Kidney capillary endothelial cell (primary cell): ENCODE data around the gene KYNU.
"Not testable (repeated sequence)": the region's sequence is repeated elsewhere in the genome, so short reads cannot be mapped to it uniquely, and the experiment has no call there.

ENCODE experiments used
- DNase-seq: peaks from one replicate; pipeline ENCODE4 v3.0.0-alpha.2; 2018; ENCODE audit warnings: low spot score

Gene KYNU

DNA sequence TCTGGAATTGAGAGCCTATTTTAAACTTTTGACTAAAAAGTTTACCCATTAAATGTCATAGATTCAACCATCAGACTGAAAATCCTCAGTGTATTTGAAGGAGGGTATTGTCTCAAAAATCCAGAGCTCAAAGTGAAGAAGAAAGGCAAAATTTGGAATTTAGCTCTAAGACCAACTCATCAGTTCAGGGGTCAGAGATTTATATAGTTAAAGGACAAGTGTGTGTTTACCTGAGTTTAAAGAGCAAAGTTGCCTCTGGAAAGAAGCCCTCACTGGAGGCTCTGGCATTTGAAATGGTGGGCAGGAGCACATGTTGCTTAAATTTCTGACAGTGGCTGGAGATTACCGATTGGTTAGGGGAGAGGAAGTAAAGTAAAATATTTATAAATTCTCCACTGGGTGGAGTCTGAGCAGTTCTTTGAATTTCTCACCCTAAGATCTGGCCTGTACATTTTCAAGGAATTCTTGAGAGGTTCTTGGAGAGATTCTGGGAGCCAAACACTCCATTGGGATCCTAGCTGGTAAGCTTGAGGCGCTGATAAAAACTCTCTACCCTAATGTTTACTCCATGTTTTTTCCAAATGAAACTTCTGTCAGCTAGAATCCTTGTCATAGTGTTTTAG is at the start of gene KYNU:
KYNU (plus strand) TSS at position 449 of the 623 bp plus-strand sequence. CDS start 7,704 bp downstream, outside the sequence.
- no peak for DNase-seq

DNA sequence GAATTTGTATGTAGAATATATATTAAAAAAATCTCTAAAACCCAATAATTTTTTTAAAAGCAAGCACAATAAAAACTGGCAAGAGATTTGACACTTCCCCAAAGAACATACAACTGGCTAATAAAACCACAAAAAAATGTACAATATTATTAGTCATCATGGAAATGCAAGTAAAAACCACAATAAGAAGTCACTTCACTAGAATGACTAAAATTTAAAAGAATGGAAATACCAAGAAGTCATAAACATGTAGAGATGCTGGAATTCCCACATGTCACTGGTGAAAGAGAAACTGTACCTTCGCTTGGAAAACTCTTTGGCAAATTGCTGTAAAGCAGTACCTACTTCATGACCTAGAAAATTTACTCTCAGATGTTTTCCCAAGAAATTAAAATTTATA is 43.4 kb upstream of the KYNU start:
- DNase-seq = peak; percentile 19

DNA sequence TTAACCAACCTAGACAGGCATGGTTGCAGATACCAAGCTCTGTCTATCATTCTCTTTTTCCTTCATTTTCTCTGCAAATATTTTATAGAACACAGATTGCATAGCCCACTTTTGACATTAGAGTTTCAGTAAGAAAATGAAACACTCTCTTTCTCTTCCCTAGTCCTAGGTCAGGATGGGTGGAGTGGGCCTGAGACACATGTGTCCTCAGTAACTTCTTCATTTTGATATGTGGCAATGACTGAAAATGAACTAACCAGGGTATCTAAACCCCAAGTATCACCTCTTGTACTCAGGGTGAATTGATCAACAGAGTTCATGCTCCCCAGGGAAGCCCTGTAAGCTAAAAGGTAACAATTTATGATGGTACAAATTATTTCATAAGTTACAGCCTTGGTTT is 37.0 kb upstream of the KYNU start:
- no peak for DNase-seq

DNA sequence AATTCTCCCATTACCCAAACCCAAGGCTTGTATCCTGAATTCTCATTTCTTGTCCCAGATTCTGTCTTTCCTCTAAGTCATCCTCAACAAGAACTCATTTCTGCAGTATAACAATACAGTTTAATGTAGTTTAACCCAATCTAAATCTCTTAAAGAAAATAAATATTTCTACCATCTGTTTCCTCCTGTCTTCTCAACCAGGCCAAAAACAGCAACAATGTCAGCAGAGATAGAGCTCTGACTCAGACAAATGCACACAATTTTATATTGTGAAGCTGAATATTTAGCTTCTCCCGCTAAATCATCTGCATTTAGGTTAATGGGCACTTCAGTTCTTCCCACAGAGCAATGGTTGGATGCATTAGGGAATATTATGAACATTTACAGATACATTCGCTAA is 35.7 kb upstream of the KYNU start:
- DNase-seq = peak; percentile 28

DNA sequence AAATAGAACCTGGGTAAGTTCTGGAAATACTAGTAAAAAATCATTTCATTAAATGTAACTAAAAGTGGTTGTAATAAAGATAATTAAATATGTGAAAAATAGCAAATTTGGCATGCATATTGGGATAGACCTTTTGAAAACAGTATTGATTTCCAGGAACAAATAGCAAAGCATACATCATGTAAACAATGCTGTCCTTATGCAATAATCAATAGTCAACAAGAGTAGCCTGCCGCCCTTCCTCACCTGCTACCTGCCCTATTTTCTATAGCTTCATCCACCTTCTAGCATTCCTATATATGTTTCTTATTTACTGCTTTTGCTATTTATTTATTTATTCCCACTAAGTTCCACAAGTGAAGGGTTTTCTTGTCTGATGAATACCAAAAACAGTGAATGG is 35.1 kb upstream of the KYNU start:
- no peak for DNase-seq

DNA sequence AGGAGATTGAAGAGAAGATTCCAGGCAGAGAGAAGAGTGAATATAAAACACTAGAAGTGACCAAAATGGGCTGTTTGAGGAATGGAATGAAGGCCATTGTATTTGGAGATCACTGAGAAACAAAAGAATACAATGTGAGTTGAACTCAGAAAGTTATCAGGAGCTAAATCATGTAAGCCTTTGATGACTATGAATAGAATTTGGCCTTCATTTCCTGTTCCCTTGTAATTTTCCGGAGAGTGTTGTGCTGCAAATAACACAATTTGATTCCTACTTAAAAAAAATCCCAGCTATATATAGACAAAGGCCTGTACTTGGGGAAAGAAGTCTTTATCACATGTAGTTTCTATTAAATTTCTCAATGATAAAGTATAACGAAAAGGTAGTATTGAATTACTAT is 33.7 kb upstream of the KYNU start:
- DNase-seq = peak; percentile 21

DNA sequence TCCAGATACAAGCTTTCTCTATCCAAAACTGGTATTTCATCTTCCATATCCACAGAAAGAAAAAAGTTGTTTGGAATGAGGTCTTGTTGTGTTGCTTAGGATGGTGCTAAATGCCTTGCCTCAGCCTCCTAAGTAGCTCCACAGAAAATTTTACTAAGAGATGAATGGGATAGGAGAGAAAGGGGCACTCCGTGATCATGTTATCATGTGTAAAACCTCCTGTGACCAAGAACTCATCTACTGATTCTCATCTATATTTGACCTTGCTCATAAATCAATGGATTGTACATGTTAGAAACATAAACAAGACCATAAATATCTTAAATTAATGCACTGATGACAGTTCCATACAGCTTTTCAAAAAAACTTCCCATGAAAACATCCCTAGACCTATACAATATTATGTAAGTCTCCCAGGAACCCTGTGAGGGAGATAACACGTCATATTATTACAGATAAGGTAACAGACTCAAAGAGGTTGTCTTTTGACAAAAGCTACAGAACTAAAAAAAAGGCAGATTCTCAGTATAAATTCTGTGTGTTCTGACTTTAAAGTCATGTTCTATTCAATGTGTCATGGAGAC is 29.3 kb upstream of the KYNU start:
- no peak for DNase-seq

DNA sequence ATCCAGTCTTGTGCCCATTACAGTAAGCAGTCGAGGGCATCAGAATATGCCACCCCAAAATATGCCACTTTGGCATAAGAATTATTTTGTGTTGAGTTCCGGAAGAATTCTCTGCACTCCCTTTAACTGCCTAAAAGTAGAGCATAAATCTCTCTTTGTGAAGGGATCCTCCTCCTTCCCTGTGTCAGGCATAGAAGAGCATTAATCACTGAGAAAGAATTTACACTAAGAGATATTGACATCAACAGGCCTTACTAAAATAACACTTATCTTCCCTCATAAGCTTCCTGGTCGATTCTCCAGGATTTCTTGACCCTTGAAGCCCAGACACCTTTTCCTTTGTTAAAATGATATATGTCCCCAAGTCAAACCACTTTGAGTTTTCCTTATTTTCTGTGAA is 27.6 kb upstream of the KYNU start:
- no peak for DNase-seq

DNA sequence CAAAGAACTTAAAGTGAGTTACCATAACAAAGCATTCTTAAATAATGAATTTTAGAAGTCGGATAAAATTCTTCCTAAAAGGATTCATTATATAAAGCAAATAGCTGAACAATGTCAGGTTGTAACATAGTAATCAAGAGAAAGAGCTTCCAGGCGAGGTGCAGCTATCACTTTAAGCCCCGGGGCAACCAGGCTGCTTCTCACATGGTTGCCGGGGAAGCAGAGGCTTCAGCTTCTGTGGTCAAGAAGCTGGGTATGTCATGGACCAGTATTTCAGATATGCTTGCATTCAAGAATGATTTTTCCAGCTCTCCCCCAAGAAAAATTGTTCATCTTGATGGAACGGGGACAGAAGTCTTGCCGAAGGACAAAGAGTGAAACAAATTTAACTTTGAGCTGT is 23.6 kb upstream of the KYNU start:
- no peak for DNase-seq

DNA sequence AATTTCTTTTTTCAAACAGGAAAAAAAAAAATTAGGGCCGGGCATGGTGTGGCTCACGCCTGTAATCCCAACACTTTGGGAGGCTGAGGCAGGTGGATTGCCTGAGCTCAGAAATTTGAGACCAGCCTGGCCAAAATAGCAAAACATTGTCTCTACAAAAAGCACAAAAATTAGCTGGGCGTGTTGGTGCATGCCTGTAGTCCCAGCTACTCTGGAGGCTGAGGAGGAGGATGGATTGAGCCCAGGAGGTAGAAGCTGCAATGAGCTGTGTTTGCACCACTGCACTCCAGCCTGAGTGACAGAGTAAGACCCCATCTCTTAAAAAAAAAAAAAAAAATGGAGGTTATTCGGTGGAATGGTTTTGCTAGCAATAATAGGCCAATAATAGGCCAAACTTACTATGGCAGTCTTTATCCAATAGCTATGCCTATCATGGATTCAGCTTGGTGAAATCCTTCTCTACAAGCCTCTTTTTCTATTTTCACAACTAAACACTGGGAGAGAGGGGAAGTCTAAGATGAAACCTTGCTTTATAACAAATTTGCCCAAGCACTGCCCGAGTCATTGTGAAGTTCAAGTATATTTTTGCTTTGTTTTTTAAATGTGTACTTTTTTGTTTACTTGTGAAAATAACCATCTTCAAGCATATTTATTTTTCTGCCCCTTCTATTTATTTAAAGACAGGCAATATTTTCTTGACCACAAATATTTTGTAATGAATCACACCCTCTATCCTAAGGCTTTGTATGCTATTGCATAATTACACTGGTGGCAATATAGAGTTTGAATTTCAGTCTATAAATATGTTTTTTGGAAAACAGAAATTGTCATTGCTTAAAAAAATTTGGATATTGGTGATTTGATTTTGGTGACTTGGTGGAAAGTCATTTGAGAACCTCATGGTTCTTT is 20.0 kb upstream of the KYNU start:
- DNase-seq = no peak

DNA sequence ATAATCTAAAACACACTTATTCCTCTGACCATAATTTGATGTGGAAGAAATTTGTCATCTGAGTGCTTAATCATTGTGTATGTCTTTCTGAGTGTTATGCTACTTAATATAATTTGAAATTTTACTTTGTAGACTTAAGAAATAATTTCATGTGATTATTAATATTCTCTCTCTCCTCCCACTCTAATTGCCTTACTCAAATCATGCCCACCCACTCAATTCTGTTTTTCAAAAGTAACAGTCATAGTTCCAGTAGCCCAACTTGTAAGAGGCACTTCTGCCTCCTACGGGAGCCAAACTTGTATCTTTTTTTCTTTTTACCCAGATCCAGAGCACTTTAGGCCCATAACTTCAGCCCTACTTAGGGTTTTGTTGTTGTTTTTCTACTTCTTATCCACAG is 18.5 kb upstream of the KYNU start:
- DNase-seq = no peak

DNA sequence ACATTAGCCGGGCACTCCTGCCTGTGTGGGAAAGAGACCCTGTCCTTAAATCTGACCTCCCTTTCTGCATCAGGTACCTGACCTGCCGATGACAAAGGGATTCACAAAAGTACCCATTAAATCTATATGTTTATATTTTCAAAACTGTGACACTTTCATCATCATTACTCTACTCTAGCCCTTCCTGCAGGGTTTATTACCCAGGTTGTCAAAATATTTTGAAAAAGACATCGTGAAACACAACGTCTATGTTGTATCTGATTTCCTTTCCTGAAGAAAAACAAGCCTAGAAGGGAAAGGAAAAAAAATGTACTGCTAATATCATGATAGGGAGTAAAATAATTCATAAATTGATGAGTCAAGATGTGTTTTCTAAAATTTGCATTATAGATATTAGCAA is 15.2 kb upstream of the KYNU start:
- DNase-seq = no peak

DNA sequence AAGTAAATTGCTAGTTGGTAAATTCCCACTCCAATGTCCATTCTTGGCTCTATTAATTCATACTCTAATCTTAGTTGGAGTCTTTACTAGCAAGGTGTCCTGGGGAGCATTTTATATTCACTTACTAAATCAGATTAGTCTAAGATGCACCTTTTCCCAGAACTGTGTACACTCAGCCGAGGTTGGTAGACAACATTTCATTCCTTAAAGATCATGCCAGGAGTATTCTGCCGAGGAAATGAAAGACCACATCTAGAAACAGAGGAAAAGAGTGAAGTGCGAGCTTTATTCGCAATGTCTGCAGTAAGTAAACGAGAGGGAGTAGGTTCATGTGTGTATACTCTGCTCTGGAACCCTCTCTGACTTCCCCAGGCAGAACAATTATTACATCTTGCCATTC is 14.6 kb upstream of the KYNU start:
- DNase-seq = no peak

DNA sequence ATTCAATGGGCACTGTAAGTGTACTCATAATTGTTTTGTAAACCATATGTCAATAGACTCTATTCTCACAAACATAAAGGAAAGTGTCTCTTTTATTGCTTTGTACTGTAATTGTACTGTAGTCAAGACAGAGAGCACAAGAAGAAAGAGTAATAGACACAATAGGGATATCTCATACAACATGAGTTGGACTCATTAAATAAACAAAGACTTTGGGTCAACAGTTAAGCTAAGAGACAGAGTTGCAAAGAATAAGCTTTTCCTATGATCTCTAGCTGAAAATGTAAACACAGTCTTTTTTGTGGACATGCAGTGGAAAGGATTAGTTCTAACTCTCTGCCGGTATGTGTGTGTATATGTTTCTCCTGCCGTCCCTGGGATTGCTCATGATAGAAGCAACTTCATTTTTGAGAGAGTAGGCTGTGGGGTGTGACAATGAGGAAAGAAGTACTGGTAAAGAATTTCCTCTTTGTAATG is 13.9 kb upstream of the KYNU start:
- DNase-seq = no peak

DNA sequence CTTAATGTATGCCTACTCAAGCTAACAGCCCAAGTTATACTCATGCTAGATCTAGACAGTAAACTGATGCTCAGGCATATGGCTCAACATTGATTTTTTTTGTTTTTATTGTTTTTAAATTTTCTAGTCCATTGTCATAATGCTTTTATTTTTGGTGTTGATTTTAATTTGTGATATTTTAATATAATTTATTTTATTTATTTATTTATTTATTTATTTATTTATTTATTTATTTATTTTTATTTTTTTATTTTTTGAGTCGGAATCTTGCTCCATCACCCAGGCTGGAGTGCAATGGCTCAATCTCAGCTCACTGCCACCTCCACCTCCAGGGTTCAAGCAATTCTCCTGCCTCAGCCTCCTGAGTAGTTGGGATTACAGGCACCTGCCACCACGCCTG is 12.9 kb upstream of the KYNU start:
- not testable (repeated sequence) for DNase-seq

DNA sequence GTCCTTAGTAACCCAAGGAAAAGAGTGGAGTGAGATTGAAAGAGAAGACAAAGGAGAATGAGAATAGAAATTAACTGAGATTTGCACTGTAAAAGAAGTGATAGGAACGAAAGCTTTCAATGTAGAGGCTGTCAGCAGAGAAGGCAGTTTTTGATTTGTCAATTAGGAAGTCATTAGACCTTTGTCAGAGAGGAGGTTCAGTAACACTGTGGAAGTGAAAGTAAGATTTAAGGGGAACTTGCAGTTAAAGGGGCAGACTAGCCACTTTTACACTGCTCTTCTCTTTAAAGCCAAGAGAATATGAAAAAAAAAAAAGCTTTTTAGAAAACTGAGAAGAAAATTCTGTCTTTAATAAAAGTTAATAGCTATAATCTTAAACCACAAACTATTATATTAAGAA is 11.5 kb upstream of the KYNU start:
- DNase-seq = no peak

DNA sequence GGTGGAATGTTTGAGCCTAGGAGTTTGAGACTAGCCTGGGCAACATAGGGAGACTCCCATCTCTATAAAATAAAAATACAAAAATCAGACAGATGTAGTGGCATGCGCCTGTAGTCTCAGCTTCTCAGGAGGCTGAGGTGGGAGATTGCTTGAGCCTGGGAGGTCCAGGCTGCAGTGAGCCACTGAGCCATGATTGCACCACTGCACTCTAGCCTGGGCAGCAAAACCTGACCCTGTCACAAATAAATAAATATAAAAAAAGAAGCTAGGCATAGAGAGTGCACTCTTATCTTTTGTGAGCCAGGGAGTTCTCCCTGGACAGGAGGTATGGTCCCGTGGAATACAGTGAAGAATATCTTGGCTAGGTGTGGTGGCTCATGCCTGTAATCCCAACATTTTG is 11.0 kb upstream of the KYNU start:
- no peak for DNase-seq

DNA sequence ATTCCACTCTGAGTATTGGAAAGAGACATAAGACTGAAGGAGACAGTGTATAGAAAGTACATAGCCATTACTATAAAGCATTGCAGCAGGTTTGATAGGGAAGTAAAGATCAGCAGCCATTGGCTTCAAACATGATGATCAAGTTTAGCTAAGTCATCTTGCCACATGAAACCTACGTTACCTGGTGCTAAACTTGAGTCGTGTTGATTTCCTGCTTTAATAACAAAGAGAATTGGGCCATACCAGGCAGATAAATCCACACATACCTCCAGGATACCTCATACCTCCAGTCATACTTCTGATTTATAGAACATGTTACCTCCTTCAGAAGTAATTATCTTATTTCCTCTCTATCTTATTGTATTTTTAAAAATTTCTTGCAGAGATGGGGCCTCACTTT is 10.3 kb upstream of the KYNU start:
- no peak for DNase-seq

DNA sequence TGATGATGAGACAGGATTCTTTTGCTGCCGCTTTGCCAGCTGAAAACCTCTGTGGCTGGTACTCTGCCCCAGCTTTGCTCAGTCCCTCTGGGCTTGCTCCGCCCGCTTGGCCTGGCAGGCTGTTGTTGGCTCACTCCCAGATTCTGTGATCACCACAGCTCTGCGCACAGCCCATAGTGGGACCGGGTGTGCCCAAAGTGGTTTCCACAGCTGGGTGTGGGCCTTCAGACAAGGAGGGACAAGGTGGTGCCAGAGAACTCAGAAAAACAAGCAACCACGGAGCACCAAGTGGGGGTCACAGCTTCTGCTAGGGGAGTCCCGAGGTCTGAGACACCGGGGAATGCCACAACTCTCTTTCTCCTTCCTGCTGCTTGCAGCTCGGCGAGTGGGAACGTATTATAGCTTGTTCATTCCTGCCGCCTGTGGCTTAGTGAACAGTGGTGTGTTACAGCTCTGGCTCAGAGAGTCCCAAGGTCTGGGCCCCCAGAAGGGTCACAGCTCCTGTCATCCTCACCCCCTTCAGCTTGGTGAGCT is 9.2 kb upstream of the KYNU start:
- DNase-seq = no peak

DNA sequence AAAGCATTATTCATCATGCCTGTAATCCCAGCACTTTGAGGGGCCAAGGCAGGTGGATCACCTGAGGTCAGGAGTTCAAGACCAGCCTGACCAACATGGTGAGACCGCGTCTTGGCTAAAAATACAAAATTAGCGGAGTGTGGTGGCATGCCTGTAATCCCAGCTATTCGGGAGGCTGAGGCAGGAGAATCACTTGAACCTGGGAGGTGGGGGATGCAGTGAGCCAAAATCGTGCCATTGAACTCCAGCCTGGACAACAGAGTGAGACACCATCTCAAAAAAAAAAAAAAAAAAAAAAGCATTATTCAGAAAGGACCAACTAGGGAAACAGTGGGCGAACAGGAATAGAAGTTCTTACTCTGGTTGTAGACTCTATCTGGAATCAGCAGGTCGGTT is 8.4 kb upstream of the KYNU start:
- DNase-seq = not testable (repeated sequence)

DNA sequence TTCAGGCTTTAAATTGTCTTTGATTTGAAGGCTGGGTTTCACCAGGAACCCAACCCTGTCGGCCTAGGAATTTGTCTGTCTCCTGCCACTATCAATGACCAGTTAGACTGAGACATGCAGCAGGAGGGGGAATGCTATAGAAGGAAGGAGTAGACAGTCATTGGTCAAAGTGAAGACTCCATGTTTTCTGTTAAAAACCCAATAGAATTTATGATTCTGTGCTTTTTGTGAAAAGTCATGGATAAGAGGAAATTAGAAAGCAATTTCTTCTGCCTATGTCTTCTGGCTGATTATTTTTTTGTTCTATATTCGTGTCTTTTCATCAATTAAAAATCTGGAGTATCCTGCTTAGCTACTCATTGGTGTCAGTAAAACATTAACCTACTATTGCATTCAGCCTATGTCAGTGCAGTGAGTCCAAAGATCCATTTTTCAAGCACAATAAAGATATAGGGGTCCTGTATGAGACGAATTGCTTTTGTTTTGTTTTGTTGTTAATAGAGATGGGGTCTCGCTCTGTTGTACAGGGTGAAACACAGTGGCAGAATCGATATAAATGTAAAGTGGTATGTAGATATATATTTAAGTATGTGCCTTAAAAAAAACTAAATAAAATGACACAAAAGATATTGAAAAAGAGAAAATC is 7.9 kb upstream of the KYNU start:
- no peak for DNase-seq

DNA sequence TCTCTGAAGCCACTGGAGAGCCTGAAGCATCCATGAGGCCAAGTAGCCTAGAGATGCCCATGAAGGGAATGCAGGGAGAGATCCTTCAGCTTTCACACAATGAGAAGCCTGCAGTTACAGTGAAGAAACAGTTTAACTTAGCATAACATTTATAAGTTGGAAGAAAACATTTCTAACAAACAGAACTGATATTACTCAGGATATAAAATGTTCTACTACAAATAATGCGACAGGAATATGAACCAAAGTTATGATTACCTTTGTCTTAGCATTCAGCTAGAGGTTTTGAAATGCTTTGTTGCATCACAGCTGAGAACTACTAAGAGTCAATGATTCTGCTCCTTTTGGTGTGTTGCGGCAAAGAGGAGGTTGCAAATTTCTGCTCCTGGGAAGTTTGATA is 6.9 kb upstream of the KYNU start:
- DNase-seq = no peak
